GM21723 (cell line): ENCODE data around the gene ANKRD12.
"Not testable (repeated sequence)": the region's sequence is repeated elsewhere in the genome, so short reads cannot be mapped to it uniquely, and the experiment has no call there.

Source experiments
- ATAC-seq: cut with Tn5 transposase; IDR thresholded peaks from one replicate; pipeline ENCODE4 v1.9.1; 2021; ENCODE audit warnings: mild to moderate bottlenecking, moderate library complexity; ENCODE audit not compliant: unreplicated experiment

The ANKRD12 gene

DNA sequence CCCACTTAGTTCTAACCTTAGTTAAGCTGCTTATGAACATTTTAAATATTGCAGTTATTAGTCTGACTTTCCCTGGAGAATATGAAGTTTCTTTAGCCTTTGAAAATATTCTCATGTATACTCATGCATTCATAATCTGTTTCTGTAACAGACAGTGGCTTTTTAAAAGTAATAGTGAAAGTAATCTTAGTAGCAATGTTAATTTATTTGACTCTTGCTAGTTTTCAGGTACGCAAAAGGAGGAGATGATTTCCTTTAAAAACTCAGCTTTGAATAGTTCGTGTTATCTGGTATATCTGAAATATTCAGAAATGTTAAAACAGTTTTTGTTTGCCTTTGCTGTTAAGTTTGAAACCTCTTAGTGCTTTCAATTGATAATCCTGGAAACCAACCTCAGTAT is 3.8 kb downstream of the ANKRD12 start:
- ATAC-seq: no peak

DNA sequence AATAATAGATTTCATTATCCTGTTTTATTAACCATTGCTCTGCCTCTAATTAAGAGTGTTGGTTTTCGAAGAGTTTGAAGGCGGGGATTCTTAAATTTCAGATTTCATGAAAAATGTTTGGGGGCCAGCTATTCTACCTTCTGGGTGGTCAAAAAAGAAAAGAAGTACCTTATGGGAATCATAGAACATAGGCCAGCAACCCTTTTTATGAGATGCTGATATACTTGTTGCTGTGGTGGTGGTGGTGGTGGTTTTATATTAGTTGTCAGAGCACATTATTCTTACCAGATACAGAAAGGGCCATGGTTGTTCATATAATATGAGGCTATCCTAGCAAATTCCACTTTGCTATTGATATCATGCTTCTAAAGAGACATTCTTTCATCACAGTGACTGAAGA is 4.4 kb downstream of the ANKRD12 start:
- ATAC-seq: no peak

DNA sequence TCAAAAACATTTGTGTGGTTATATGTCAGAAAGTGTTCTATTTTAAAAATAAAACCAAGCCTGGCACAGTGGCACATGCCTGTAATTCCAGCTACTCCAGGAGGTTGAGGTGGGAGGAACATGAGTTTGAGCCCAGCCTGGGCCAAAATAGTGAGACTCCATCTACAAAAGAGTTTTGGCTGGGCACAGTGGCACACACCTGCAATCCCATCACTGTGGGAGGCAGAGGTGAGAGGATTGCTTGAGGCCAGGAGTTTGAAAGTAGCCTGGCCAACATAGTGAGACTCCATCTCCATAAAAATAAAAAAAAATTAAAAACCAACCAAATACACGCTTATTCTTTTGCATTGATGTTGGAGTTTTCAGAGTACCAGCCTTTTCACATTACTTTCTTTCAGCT is 9.6 kb downstream of the ANKRD12 start:
- no peak for ATAC-seq

DNA sequence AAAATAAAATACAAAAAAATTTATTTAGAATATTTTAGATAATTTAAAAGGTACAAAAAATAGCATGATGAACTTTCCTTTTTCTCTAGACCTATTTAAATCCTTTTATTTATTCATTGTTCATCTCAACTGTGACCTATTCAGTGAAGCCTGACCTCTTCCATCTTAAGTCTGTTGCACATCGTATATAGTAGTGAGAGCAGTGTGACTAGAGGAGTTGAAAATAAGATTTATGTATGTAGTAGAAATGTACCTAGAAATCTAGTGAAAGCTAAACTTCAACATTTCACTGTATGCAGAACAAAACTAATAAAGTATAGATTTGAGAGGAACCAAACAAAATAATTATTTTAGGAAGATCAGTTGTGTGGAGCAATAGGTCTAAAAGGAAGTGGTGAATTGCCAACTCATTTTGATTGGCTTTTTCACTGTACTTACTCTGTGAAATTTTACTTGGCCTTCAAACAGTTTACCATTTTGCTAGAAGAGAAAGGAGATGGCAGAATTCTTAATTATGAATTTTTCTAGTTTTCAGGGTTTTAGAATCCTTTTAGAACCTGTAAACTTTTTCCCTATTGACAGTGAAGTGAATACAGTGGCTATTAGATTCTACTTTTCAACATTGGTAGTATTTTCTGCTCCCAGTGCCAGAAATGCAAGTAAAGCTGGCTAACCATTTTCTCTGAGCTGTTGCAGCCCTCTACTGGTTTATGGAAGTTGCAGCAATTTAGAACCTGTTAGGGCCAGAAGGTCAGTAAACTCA is 11.0 kb downstream of the ANKRD12 start:
- ATAC-seq: peak; percentile 63

DNA sequence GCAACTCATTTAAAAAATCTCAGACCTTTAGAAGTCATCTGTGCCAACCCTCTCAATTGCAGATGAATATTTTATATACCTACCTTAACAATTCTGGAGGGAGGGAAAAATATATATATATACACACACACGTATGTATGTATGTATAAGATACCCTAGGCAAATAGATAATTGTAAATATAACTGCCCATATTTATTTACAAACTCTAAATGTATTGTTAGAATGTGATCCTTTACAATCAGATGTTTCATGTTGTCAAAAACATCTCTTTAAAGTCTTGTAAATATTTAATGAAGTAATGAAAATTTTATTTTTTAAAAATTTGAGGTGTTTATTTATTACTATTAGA is 11.6 kb downstream of the ANKRD12 start:
- ATAC-seq: no peak

DNA sequence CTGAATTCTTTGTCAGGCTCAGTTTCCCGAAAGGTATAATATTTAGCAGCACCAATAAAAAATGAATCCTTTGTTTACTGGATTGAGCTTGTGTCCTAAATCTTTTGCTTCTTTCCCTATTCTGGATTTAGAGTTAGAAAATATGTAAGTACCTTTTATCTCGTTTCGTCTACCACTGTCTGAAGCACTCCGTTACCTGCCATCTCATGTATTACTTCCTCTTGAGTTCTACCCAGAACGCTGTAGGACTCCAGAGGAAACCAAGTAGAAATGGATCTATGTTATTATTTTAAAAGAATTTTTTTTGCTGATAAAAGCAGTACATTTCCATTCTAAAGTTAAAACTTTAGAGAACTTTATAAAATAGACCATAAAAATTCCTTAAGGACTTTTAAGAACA is 13.5 kb downstream of the ANKRD12 start:
- ATAC-seq: no peak

DNA sequence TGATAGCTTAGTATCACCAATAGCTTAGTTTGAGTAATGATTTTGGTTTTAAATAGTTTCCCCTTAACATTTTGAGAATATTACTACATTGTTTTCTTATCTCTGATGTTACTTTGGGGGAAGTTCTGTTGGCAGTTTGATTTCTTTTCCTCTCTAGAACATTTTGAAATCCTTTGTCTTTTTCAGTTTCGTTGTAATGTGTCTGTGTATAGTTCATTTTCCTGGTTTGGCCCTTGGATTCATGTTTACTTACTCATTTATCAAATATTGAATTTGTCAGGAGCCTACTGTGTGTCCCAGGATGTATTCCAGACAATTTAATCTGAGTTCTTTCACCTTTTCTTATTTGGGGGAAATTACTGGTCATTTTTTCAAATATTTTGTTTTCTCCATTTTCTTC is 16.7 kb downstream of the ANKRD12 start:
- no peak for ATAC-seq

DNA sequence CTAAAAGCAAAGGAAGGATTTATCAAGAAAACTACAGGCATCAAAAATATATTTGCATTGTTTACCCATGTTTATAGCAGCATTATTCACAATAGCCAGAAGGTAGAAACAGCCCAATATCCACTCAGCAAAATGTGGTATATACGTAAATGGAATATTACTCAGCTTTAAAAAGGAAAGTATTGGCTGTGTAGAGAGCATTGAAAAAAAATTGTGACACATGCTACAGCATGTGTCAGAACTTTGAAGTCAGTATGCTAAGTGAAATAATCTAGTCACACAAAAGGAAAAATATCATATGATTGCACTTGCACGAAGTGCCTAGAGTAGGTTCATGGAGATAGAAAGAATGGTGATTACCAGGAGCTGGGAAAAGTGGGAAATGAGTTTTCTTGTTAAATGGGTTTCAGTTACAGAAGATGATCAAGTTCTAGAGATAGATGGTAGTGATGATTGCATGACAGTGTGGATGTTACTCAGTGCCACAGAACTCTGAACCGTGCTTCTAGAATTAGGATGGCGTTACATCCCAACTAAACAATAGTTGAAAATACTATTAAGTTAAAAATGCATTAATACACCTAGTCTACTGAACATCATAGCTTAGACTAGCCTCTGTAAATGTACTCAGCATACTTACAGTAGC is 20.1 kb downstream of the ANKRD12 start:
- no peak for ATAC-seq

DNA sequence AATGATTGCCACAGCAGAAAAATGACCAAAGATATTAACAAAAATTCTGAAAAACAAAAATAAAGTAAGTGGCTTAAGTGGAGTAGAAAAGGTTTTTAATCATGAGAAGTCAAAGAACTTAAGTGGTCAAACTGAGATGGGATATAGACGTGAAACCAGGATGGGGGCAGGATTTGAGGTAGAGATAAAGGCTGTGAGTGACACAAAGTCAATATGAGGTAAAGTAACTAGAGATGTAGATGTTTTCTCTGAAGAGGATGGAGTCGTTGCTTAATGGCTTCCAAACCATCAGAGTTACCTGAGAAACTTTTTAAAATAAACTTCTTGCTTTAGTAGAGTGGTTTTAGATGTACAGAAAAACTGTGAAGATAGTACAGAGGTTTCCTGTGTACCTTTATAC is 21.2 kb downstream of the ANKRD12 start:
- ATAC-seq: no peak

DNA sequence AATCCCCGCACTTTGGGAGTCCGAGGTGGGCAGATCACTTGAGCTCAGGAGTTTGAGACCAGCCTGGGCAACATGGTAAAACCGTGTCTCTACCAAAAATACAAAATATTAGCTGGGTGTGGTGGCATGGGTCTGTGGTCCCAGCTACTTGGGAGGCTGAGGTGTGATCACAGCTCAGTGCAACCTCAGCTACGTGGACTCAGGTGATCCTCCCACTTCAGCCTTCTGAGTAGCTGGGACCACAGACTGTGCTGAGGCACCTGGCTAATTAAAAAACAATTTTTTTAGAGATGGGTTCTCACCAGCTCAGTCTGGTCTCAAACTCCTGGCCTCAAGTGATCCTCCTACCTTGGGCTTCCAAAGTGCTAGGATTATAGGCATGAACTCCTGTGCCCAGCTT is 23.4 kb downstream of the ANKRD12 start:
- no peak for ATAC-seq

DNA sequence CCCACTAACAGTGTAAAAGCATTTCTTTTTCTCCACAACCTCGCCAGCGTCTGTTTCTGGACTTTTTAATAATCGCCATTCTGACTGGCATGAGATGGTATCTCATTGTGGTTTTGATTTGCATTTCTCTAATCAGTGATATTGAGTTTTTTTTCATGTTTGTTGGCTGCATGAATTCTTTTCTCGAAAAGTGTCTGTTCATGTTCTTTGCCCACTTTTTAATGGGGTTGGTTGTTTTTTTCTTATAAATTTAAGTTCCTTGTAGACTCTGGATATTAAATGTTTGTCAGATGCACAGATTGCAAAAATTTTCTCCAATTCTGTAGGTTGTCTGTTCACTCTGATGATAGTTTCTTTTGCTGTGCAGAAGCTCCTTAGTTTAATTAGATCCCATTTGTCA is 26.1 kb downstream of the ANKRD12 start:
- ATAC-seq: not testable (repeated sequence)

DNA sequence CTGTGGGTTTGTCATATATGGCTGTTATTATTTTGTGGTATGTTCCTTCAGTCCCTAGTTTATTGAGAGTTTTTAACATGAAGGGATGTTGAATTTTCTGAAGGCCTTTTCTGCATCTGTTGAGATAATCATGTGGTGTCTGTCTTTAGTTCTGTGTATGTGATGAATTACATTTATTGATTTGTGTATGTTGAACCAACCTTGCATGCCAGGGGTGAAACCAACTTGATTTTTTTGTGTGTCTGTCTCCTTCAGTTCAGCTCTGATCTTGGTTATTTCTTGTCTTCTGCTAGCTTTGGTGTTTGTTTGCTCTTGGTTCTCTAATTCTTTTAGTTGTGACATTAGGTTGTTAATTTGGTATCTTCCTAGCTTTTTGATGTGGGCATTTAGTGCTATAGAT is 27.6 kb downstream of the ANKRD12 start:
- ATAC-seq: not testable (repeated sequence)

DNA sequence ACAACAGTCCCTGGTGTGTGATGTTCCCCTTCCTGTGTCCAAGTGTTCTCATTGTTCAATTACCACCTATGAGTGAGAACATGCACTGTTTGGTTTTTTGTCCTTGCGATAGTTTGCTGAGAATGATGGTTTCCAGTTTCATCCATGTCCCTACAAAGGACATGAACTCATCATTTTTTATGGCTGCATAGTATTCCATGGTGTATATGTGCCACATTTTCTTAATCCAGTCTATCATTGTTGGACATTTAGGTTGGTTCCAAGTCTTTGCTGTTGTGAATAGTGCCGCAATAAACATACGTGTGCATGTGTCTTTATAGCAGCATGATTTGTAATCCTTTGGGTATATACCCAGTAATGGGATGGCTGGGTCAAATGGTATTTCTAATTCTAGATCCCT is 29.3 kb downstream of the ANKRD12 start:
- not testable (repeated sequence) for ATAC-seq

DNA sequence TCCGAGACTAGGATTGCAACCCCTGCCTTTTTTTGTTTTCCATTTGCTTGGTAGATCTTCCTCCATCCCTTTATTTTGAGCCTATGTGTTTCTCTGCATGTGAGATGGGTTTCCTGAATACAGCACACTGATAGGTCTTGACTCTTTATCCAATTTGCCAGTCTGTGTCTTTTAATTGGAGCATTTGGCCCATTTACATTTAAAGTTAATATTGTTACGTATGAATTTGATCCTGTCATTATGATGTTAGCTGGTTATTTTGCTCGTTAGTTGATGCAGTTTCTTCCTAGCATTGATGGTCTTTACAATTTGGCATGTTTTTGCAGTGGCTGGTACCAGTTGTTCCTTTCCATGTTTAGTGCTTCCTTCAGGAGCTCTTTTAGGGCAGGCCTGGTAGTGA is 32.9 kb downstream of the ANKRD12 start:
- not testable (repeated sequence) for ATAC-seq

DNA sequence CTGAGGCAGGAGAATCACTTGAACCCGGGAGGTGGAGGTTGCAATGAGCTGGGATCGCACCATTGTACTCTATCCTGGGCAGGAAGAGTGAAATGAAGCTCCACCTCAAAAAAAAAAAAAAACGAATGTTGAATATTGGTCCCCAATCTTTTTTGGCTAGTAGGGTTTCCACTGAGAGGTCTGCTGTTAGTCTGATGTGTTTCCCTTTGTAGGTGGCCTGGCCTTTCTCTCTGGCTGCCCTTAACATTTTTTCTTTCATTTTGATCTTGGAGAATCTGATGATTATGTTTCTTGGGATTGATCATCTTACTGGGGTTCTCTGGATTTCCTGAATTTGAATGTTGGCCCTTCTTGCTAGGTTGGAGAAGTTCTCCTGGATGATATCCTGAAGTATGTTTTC is 35.3 kb downstream of the ANKRD12 start:
- not testable (repeated sequence) for ATAC-seq

DNA sequence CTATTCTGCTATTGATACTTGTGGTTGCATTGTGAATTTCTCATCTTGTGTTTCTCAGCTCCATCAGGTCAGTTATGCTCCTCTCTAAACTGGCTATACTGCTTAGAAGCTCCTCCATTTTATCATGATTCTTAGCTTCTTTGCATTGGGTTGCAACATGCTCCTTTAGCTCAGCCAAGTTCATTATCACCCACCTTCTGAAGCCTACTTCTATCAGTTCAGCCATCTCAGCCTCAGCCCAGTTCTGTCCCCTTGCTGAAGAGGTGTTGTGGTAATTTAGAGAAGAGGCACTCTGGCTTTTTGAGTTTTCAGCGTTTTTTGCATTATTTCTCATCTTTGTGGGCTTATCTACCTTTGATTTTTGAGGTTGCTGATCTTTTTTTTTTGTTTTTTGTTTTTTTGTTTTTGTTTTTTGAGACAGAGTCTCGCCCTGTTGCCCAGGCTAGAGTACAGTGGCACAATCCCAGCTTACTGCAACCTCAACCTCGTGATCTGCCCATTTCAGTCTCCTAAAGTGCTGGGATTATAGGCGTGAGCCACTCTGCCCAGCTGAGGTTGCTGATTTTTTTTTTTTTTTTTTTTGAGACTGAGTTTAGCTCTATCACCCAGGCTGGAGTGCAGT is 36.0 kb downstream of the ANKRD12 start:
- ATAC-seq: no peak

DNA sequence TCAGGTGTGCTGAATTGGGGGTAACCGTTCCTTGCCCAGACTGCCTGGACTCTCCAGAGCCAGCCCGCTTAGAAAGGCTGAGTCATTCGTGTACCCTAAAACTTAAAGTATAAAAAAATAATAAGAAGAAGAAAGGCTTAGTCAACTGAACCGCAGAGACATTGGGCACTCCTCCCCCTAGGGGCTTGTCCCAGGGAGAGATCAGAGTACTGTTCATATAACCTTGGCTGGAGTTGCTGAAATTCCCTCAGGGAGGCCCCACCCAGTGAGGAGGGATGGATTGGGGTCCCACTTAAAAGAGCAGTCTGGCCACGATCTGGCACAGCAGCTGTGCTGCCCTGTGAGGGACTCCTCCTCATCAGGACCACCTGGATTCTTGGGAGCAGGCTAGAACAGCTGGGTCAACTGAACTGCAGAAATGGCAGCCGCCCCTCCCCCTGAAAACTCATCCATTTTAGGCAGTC is 37.2 kb downstream of the ANKRD12 start:
- ATAC-seq: no peak

DNA sequence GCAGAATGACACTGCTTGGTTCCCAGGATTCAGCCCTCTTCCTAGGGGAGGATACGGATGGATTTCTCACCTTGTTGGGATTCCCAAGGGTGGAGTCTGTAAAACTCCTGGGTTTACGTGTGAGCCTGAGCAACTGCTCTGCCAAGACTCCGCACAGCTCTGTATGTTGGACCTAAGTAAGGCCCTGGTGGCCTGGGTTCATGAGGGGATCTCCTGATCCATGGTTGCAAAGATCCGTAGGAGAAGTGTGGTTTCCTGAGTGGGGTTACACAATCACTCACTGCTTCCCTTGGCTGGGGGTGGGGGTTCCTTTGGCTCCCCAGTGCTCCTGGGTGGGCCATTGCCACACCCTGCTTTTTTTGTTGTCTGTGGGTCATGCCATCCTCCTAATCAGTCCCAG is 37.7 kb downstream of the ANKRD12 start:
- ATAC-seq: no peak

DNA sequence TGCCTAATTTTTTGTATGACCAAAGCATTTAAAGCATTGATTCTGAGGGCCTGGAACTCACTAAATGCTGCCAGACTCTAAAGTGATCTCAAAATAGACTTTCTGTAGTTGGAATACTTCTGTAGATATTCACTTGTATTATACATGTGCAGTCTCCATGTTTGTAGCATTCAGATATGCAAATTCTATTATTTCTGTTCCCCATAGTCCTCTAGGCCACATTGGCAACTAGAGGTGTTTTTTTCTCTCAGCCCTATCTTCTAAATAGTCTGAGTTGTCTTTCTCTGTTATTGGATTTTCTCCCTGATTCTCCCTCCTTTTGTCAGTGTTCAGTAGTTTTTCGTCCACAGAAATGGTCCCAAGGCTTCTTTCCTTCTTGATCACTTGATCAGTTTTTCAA is 38.5 kb downstream of the ANKRD12 start:
- no peak for ATAC-seq

DNA sequence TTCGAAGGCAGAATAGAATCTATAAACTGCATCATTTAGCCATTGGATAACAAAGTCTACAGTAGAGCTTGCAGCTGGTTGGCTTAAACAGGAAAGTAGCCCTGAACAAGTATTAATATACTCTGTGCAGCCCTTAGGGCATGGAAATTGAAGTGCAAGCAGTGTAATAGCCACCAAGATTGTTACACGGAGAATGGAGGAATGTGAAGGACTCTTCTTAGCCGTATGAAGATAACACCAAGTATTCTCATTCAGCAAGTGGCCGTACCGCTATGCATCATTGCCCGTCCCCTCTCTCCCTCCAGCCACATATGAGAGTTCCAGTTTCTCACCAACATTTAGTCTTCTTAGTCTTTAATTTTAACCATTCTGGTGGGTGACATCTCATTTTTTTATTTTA is 40.5 kb downstream of the ANKRD12 start:
- ATAC-seq: no peak

DNA sequence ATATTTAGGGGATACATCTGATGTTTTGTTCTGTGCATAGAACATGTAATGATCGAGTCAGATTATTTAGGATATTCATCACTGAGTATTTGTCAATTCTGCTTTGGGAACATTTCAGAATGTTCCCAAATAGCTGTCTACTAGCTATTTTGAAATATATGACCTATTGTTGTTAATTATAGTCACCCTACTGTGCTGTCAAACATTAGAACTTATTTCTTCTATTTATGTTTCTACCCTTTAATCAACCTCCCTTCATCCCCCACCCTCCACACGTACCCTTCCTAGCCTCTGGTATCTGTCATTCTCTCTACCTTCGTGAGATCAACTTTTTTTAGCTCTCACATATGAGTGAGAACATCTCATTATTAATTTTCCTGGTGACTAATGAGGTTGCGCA is 40.9 kb downstream of the ANKRD12 start:
- no peak for ATAC-seq

DNA sequence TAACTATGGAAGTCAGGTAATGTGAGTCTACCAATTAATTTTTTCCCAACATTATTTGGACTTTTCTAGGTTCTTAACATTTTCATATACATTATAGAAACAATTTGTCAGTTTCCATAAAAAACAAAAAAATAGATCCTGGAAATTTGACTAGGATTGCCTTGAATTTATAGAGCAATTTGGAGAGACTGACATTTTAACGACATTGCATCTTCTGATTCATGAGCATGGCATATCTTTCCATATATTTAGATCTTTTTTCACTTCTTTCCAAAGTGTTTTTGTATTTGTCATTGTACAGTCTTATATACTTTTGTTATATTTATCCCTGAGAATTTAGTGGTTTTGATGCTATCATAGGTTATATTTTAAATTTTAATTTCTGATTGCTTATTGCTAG is 42.0 kb downstream of the ANKRD12 start:
- no peak for ATAC-seq
